Osteocyte (in vitro differentiated cells): ENCODE data around the gene TRAP1. TPM values are rescaled to one million over a fixed set of nuclear protein-coding genes. Genes with fewer than 3 reads are reported as not detected.

Experiments used
- DNase-seq: peaks from one replicate; pipeline ENCODE4 v3.0.0; 2021; ENCODE audit warnings: mixed read lengths; ENCODE audit not compliant: unreplicated experiment; ENCODE audit errors: extremely low spot score
- H3K27ac Mint-ChIP-seq: one replicate; pipeline ENCODE4 v1.8.0; 2021; ENCODE audit warnings: mild to moderate bottlenecking, mixed read lengths; ENCODE audit not compliant: unreplicated experiment
- H3K27me3 Mint-ChIP-seq: one replicate; pipeline ENCODE4 v1.8.0; 2021; ENCODE audit warnings: mixed read lengths; ENCODE audit not compliant: unreplicated experiment
- H3K36me3 Mint-ChIP-seq: one replicate; pipeline ENCODE4 v1.8.0; 2021; ENCODE audit warnings: mixed read lengths; ENCODE audit not compliant: unreplicated experiment
- H3K4me1 Mint-ChIP-seq: one replicate; pipeline ENCODE4 v1.8.0; 2021; ENCODE audit warnings: mixed read lengths; ENCODE audit not compliant: unreplicated experiment
- H3K4me3 Mint-ChIP-seq: one replicate; pipeline ENCODE4 v1.8.0; 2021; ENCODE audit warnings: mild to moderate bottlenecking, moderate library complexity, mixed read lengths; ENCODE audit not compliant: unreplicated experiment
- H3K9me3 Mint-ChIP-seq: one replicate; pipeline ENCODE4 v1.8.0; 2021; ENCODE audit warnings: mixed read lengths; ENCODE audit not compliant: unreplicated experiment
- CTCF ChIP-seq: fragments of 200-600 bp; sonication (generic); IDR thresholded peaks from 2 replicates; pipeline ENCODE4 v1.5.0; 2021; ENCODE audit warnings: antibody characterized with exemption, mild to moderate bottlenecking, moderate library complexity
- long read RNA-seq: library from polyadenylated mRNA; unstranded; transcript quantifications from one replicate; pipeline ENCODE4 v2.0.0, GENCODE V29; 2021
- total RNA-seq: library from RNA; stranded (reverse); gene quantifications from 2 replicates; pipeline ENCODE4 v1.2.1, GENCODE V29; 2021

TRAP1 gene
- 76.3 and 81.9 TPM in 2 replicates for total RNA-seq
- long read RNA-seq, transcript TRAP1-201 (18 exons, 2,296 nt), result major isoform, 381 of 437 reads
- long read RNA-seq, transcript TRAP1-212 (13 exons, 2,309 nt), result minor isoform, 6 of 437 reads
- long read RNA-seq, partial matches to known transcripts, result 18 of 437 reads
- long read RNA-seq, other reads (novel, unspliced or antisense), result 28 of 437 reads

- peak within 1 kb of the TSS; percentile 70 for H3K27ac Mint-ChIP-seq
- TF ChIP-seq CTCF, result no peak
- H3K9me3 Mint-ChIP-seq, result no peaks in the 10 kb centered on the region
- peaks cover 19% of the 10 kb centered on the region for H3K4me1 Mint-ChIP-seq
- H3K4me3 Mint-ChIP-seq, result peak within 1 kb of the TSS; percentile 86
- peak; percentile 96 for DNase-seq
- peaks cover 8% of the 10 kb centered on the region for H3K36me3 Mint-ChIP-seq
- H3K27me3 Mint-ChIP-seq, result no peaks in the 10 kb centered on the region
Observed at GRCh38 chr16:3717235-3718018, at the start of gene TRAP1. TSS of gene TRAP1 (minus strand) at chr16:3717524. CDS start at chr16:3717508, 16 bp downstream.

- DNase-seq, result no peak
- TF ChIP-seq CTCF, result no peak
- Mint-ChIP-seq H3K9me3 (no peaks in the 10 kb centered on the region), H3K27ac (no peak overlapping the region), H3K4me1 (peaks cover under 1% of the 10 kb centered on the region), H3K27me3 (no peaks in the 10 kb centered on the region), H3K4me3 (no peak overlapping the region), H3K36me3 (peaks cover 50% of the 10 kb centered on the region)
Observed at GRCh38 chr16:3766177-3766576, 48.9 kb upstream of the TRAP1 start.

- DNase-seq, result no peak
- H3K36me3 Mint-ChIP-seq, result peaks cover 41% of the 10 kb centered on the region
- no peaks in the 10 kb centered on the region for H3K4me1 Mint-ChIP-seq
- no peak overlapping the region for H3K27ac Mint-ChIP-seq
- TF ChIP-seq CTCF, result no peak
- no peaks in the 10 kb centered on the region for H3K9me3 Mint-ChIP-seq
- H3K27me3 Mint-ChIP-seq, result no peaks in the 10 kb centered on the region
- H3K4me3 Mint-ChIP-seq, result no peak overlapping the region
Observed at GRCh38 chr16:3764409-3764808, 47.1 kb upstream of the TRAP1 start.

- H3K27ac Mint-ChIP-seq, result no peak overlapping the region
- no peak for TF ChIP-seq CTCF
- H3K4me1 Mint-ChIP-seq, result no peaks in the 10 kb centered on the region
- peaks cover 41% of the 10 kb centered on the region for H3K36me3 Mint-ChIP-seq
- H3K9me3 Mint-ChIP-seq, result no peaks in the 10 kb centered on the region
- no peak for DNase-seq
- H3K27me3 Mint-ChIP-seq, result no peaks in the 10 kb centered on the region
- H3K4me3 Mint-ChIP-seq, result no peak overlapping the region
Observed at GRCh38 chr16:3762107-3762750, 44.9 kb upstream of the TRAP1 start.
